Measurements from ENCODE around the gene AMELY.

GRCh38 chrY:6921061-6921460, 9.5 kb upstream of the AMELY start:
- TF ChIP-seq CTCF (IDR thresholded peaks at IDR 0.05; ENCODE audit: low read depth, low read length, poor library complexity, severe bottlenecking) (no peak), EZH2phosphoT487 (IDR thresholded peaks at IDR 0.05; ENCODE audit: borderline replicate concordance, low read length) (no peak)

Data from DOHH2 (cell line).